Ascending aorta (tissue), 1 donor: ENCODE data around the gene PIPOX. TPM values are rescaled to one million over a fixed set of nuclear protein-coding genes. Genes with fewer than 3 reads are reported as not detected.

Source experiments
- total RNA-seq: library from RNA; depleted of rRNA; stranded (reverse); fragments of >200 nt; gene quantifications from one replicate; pipeline ENCODE4 v1.1.0, GENCODE V29; 2016

PIPOX gene
- total RNA-seq, 1 donor from 2014 or later: not detected

Other genes with a start within 250 kb of the PIPOX start
- 30.7 TPM for gene FAM222B, start 200.4 kb upstream of the PIPOX start, total RNA-seq
- 5.7 TPM for gene ERAL1, start 188.1 kb upstream of the PIPOX start, total RNA-seq
- 72.4 TPM for gene FLOT2, start 145.4 kb upstream of the PIPOX start, total RNA-seq
- 16.5 TPM for gene DHRS13, start 140.1 kb upstream of the PIPOX start, total RNA-seq
- gene PHF12, start 91.6 kb upstream of the PIPOX start, total RNA-seq: 35.0 TPM
- gene SEZ6, start 37.1 kb upstream of the PIPOX start, total RNA-seq: not detected
- gene MYO18A, start 137.3 kb downstream of the PIPOX start, total RNA-seq: 185 TPM
- not detected for gene CRYBA1, start 203.7 kb downstream of the PIPOX start, total RNA-seq